ENCODE results near the gene CEP76. TPM values are rescaled to one million over a fixed set of nuclear protein-coding genes. Genes with fewer than 3 reads are reported as not detected.

The CEP76 gene
- total RNA-seq, 1 donor from 2014 or later, result 9.5 TPM

- peak overlapping the region; percentile 84 for H3K27ac ChIP-seq (ENCODE audit: low read depth, low read length)
- H3K79me2 ChIP-seq (ENCODE audit: insufficient read depth, low read length), result peaks cover 54% of the 10 kb centered on the region
- H4K20me1 ChIP-seq (ENCODE audit: insufficient read depth, low read length), result peaks cover 34% of the 10 kb centered on the region
Observed at GRCh38 chr18:12656605-12656937, 46.0 kb downstream of the CEP76 start.

GRCh38 chr18:12654971-12655370, 47.6 kb downstream of the CEP76 start:
- H3K27me3 ChIP-seq (ENCODE audit: insufficient read depth, low read length), result no peaks in the 10 kb centered on the region
- FAIRE-seq (no peak), DNase-seq (ENCODE audit: low read depth) (no peak)
- Mint-ChIP-seq H3K4me1 (ENCODE audit: low read depth, unreplicated experiment) (peaks cover 31% of the 10 kb centered on the region), H3K27me3 (ENCODE audit: low read depth, unreplicated experiment) (no peaks in the 10 kb centered on the region), H3K9me3 (ENCODE audit: unreplicated experiment) (no peaks in the 10 kb centered on the region), H3K36me3 (ENCODE audit: low read depth, unreplicated experiment) (no peaks in the 10 kb centered on the region), H3K4me3 (ENCODE audit: unreplicated experiment) (peak overlapping the region; percentile 91), H3K27ac (ENCODE audit: unreplicated experiment) (no peak overlapping the region)
- H4K20me1 ChIP-seq (ENCODE audit: insufficient read depth, low read length), result peaks cover 36% of the 10 kb centered on the region
- H3K9ac ChIP-seq (ENCODE audit: low read length), result no peak overlapping the region
- H3K4me2 ChIP-seq (ENCODE audit: low read length), result peak overlapping the region; percentile 88
- TF ChIP-seq CTCF (IDR thresholded peaks at IDR 0.05; ENCODE audit: insufficient read depth, low read depth, low read length) (no peak), EZH2 (IDR thresholded peaks at IDR 0.05; ENCODE audit: insufficient read depth, low read length) (no peak)
- H3K4me1 ChIP-seq (ENCODE audit: insufficient read depth, low read length), result peaks cover 11% of the 10 kb centered on the region
- H2AFZ ChIP-seq (ENCODE audit: low read depth, low read length), result no peak overlapping the region
- H3K36me3 ChIP-seq (ENCODE audit: insufficient read depth, low read length), result no peaks in the 10 kb centered on the region
- H3K79me2 ChIP-seq (ENCODE audit: insufficient read depth, low read length), result peaks cover 68% of the 10 kb centered on the region
- H3K4me3 ChIP-seq (ENCODE audit: insufficient read depth, low read depth, low read length), result no peak overlapping the region
- H3K27ac ChIP-seq (ENCODE audit: low read depth, low read length), result no peak overlapping the region
- H3K9me3 ChIP-seq (ENCODE audit: insufficient read depth, low read depth, low read length), result no peaks in the 10 kb centered on the region

More at GRCh38 chr18:12656605-12656937, 46.0 kb downstream of the CEP76 start:
- no peak for FAIRE-seq
- no peaks in the 10 kb centered on the region for H3K27me3 ChIP-seq (ENCODE audit: insufficient read depth, low read length)
- TF ChIP-seq EZH2 (IDR thresholded peaks at IDR 0.05; ENCODE audit: insufficient read depth, low read length) (no peak), CTCF (IDR thresholded peaks at IDR 0.05; ENCODE audit: insufficient read depth, low read depth, low read length) (no peak)
- DNase-seq (ENCODE audit: low read depth), result peak; percentile 36
- H3K4me3 ChIP-seq (ENCODE audit: insufficient read depth, low read depth, low read length), result peak overlapping the region; percentile 93
- H3K4me2 ChIP-seq (ENCODE audit: low read length), result peak overlapping the region; percentile 88
- Mint-ChIP-seq H3K9me3 (ENCODE audit: unreplicated experiment) (no peaks in the 10 kb centered on the region), H3K36me3 (ENCODE audit: low read depth, unreplicated experiment) (no peaks in the 10 kb centered on the region), H3K27ac (ENCODE audit: unreplicated experiment) (peak overlapping the region; percentile 90), H3K4me1 (ENCODE audit: low read depth, unreplicated experiment) (peaks cover 31% of the 10 kb centered on the region), H3K27me3 (ENCODE audit: low read depth, unreplicated experiment) (no peaks in the 10 kb centered on the region), H3K4me3 (ENCODE audit: unreplicated experiment) (peak overlapping the region; percentile 91)
- peak overlapping the region; percentile 95 for H3K9ac ChIP-seq (ENCODE audit: low read length)
- H2AFZ ChIP-seq (ENCODE audit: low read depth, low read length), result peak overlapping the region; percentile 68
- H3K4me1 ChIP-seq (ENCODE audit: insufficient read depth, low read length), result peaks cover 11% of the 10 kb centered on the region
- H3K9me3 ChIP-seq (ENCODE audit: insufficient read depth, low read depth, low read length), result no peaks in the 10 kb centered on the region
- no peaks in the 10 kb centered on the region for H3K36me3 ChIP-seq (ENCODE audit: insufficient read depth, low read length)

GRCh38 chr18:12652861-12653401, 49.6 kb downstream of the CEP76 start:
- Histone ChIP-seq H2AFZ (ENCODE audit: low read depth, low read length) (no peak overlapping the region), H3K9me3 (ENCODE audit: insufficient read depth, low read depth, low read length) (no peaks in the 10 kb centered on the region), H3K4me1 (ENCODE audit: insufficient read depth, low read length) (peaks cover 11% of the 10 kb centered on the region), H3K27me3 (ENCODE audit: insufficient read depth, low read length) (no peaks in the 10 kb centered on the region), H3K79me2 (ENCODE audit: insufficient read depth, low read length) (peaks cover 87% of the 10 kb centered on the region), H3K27ac (ENCODE audit: low read depth, low read length) (no peak overlapping the region), H3K36me3 (ENCODE audit: insufficient read depth, low read length) (no peaks in the 10 kb centered on the region), H4K20me1 (ENCODE audit: insufficient read depth, low read length) (peaks cover 43% of the 10 kb centered on the region), H3K9ac (ENCODE audit: low read length) (no peak overlapping the region), H3K4me2 (ENCODE audit: low read length) (peak overlapping the region; percentile 48), H3K4me3 (ENCODE audit: insufficient read depth, low read depth, low read length) (no peak overlapping the region)
- Mint-ChIP-seq H3K36me3 (ENCODE audit: low read depth, unreplicated experiment) (no peaks in the 10 kb centered on the region), H3K27me3 (ENCODE audit: low read depth, unreplicated experiment) (no peaks in the 10 kb centered on the region), H3K4me3 (ENCODE audit: unreplicated experiment) (no peak overlapping the region), H3K9me3 (ENCODE audit: unreplicated experiment) (no peaks in the 10 kb centered on the region), H3K27ac (ENCODE audit: unreplicated experiment) (no peak overlapping the region), H3K4me1 (ENCODE audit: low read depth, unreplicated experiment) (peaks cover 30% of the 10 kb centered on the region)
- FAIRE-seq (peak; percentile 49), DNase-seq (ENCODE audit: low read depth) (no peak)
- no peak for TF ChIP-seq CTCF (IDR thresholded peaks at IDR 0.05; ENCODE audit: insufficient read depth, low read depth, low read length)
- no peak for TF ChIP-seq EZH2 (IDR thresholded peaks at IDR 0.05; ENCODE audit: insufficient read depth, low read length)
